MM.1S (cell line): ENCODE measurements around the gene RSPH1.

Source experiments
- DNase-seq: peaks from one replicate; pipeline ENCODE4 v3.0.0-alpha.2; 2015
- H2AFZ ChIP-seq: fragments of 300-600 bp; sonication (generic); 2 replicates; pipeline ENCODE4 v1.6.0; 2016; ENCODE audit warnings: antibody characterized with exemption, low read length
- H3F3A ChIP-seq: fragments of 300-600 bp; sonication (generic); 2 replicates; pipeline ENCODE4 v1.6.1; 2016; ENCODE audit warnings: mild to moderate bottlenecking, antibody characterized with exemption, low read length, moderate library complexity, mixed read lengths; ENCODE audit not compliant: insufficient read depth
- H3K27ac ChIP-seq: fragments of 300-600 bp; sonication (generic); 2 replicates; pipeline ENCODE4 v1.5.1; 2016; ENCODE audit warnings: mild to moderate bottlenecking, low read length
- H3K27me3 ChIP-seq: fragments of 300-600 bp; sonication (generic); replicated peaks from 2 replicates; pipeline ENCODE4 v1.6.0; 2016; ENCODE audit warnings: low read length; ENCODE audit not compliant: insufficient read depth
- H3K36me3 ChIP-seq: fragments of 300-600 bp; sonication (generic); replicated peaks from 2 replicates; pipeline ENCODE4 v1.6.1; 2016; ENCODE audit warnings: mild to moderate bottlenecking, low read length, mixed read lengths; ENCODE audit not compliant: insufficient read depth
- H3K4me1 ChIP-seq: fragments of 300-600 bp; sonication (generic); 2 replicates; pipeline ENCODE4 v1.6.1; 2016; ENCODE audit warnings: low read length, mixed read lengths
- H3K4me2 ChIP-seq: fragments of 300-600 bp; sonication (generic); 2 replicates; pipeline ENCODE4 v1.6.0; 2016; ENCODE audit warnings: low read depth, low read length
- H3K4me3 ChIP-seq: fragments of 300-600 bp; sonication (generic); 2 replicates; pipeline ENCODE4 v1.5.1; 2016; ENCODE audit warnings: low read length, mixed read lengths
- H3K79me2 ChIP-seq: fragments of 300-600 bp; sonication (generic); 2 replicates; pipeline ENCODE4 v1.6.1; 2016; ENCODE audit warnings: mixed run types, low read length, mixed read lengths
- H3K9ac ChIP-seq: fragments of 300-600 bp; sonication (generic); 2 replicates; pipeline ENCODE4 v1.6.1; 2016; ENCODE audit warnings: low read length, mixed read lengths
- H3K9me2 ChIP-seq: fragments of 300-600 bp; sonication (generic); replicated peaks from 2 replicates; pipeline ENCODE4 v1.6.1; 2016; ENCODE audit warnings: mild to moderate bottlenecking, low read length, mixed read lengths; ENCODE audit not compliant: insufficient read depth
- H3K9me3 ChIP-seq: fragments of 300-600 bp; sonication (generic); replicated peaks from 2 replicates; pipeline ENCODE4 v1.6.1; 2016; ENCODE audit warnings: mild to moderate bottlenecking, low read length, mixed read lengths; ENCODE audit not compliant: insufficient read depth
- H4K20me1 ChIP-seq: fragments of 300-600 bp; sonication (generic); 2 replicates; pipeline ENCODE4 v1.6.1; 2016; ENCODE audit warnings: mild to moderate bottlenecking, low read length, moderate library complexity, mixed read lengths; ENCODE audit not compliant: insufficient read depth
- EZH2 ChIP-seq: fragments of 300-600 bp; sonication (generic); optimal IDR thresholded peaks from 2 replicates; pipeline ENCODE3; 2017; ENCODE audit warnings: low read depth, mild to moderate bottlenecking, antibody characterized with exemption, low read length, mixed read lengths
- EZH2phosphoT487 ChIP-seq: fragments of 300-600 bp; sonication (generic); IDR thresholded peaks from 2 replicates; pipeline ENCODE4 v1.6.1; 2018; ENCODE audit warnings: antibody characterized with exemption, low read length
- TF ChIP-seq, protein P1 (sequence below): fragments of 300-600 bp; sonication (generic); IDR thresholded peaks from 2 replicates; pipeline ENCODE4 v1.5.1; 2016; ENCODE audit warnings: antibody characterized with exemption, low read length, mixed read lengths

The RSPH1 gene

GRCh38 chr21:42508371-42508770 is 12.3 kb upstream of the RSPH1 start:
- Histone ChIP-seq H3K4me1 (peaks cover 11% of the 10 kb centered on the region; the same call in 1 of the 2 replicates), H3F3A (no peaks in the 10 kb centered on the region), H3K27me3 (peaks cover 63% of the 10 kb centered on the region), H4K20me1 (no peaks in the 10 kb centered on the region), H3K4me3 (no peak overlapping the region), H3K9me2 (no peaks in the 10 kb centered on the region), H3K27ac (no peak overlapping the region), H3K36me3 (no peaks in the 10 kb centered on the region), H3K9ac (no peak overlapping the region), H3K9me3 (no peaks in the 10 kb centered on the region), H3K4me2 (no peak overlapping the region), H3K79me2 (no peaks in the 10 kb centered on the region), H2AFZ (no peak overlapping the region)
- no peak for DNase-seq
- no peak for TF ChIP-seq EZH2
- no peak for TF ChIP-seq EZH2phosphoT487
- TF ChIP-seq, protein P1, sequence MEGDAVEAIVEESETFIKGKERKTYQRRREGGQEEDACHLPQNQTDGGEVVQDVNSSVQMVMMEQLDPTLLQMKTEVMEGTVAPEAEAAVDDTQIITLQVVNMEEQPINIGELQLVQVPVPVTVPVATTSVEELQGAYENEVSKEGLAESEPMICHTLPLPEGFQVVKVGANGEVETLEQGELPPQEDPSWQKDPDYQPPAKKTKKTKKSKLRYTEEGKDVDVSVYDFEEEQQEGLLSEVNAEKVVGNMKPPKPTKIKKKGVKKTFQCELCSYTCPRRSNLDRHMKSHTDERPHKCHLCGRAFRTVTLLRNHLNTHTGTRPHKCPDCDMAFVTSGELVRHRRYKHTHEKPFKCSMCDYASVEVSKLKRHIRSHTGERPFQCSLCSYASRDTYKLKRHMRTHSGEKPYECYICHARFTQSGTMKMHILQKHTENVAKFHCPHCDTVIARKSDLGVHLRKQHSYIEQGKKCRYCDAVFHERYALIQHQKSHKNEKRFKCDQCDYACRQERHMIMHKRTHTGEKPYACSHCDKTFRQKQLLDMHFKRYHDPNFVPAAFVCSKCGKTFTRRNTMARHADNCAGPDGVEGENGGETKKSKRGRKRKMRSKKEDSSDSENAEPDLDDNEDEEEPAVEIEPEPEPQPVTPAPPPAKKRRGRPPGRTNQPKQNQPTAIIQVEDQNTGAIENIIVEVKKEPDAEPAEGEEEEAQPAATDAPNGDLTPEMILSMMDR, result no peak

- no peak overlapping the region for H3K27ac ChIP-seq
- no peaks in the 10 kb centered on the region for H3K36me3 ChIP-seq
- no peaks in the 10 kb centered on the region for H3F3A ChIP-seq
- no peak overlapping the region for H3K9ac ChIP-seq
- H3K79me2 ChIP-seq, result no peaks in the 10 kb centered on the region
- no peak overlapping the region for H3K4me2 ChIP-seq
- no peak for TF ChIP-seq EZH2
- TF ChIP-seq, protein P1, result no peak
- TF ChIP-seq EZH2phosphoT487, result no peak
- DNase-seq, result no peak
- peaks cover 11% of the 10 kb centered on the region; the same call in 1 of the 2 replicates for H3K4me1 ChIP-seq
- no peaks in the 10 kb centered on the region for H4K20me1 ChIP-seq
- H3K9me2 ChIP-seq, result no peaks in the 10 kb centered on the region
- no peaks in the 10 kb centered on the region for H3K9me3 ChIP-seq
- peaks cover 53% of the 10 kb centered on the region for H3K27me3 ChIP-seq
- no peak overlapping the region for H3K4me3 ChIP-seq
- H2AFZ ChIP-seq, result no peak overlapping the region
These were observed 11.4 kb upstream of the RSPH1 start for GRCh38 chr21:42507418-42507817.

DNA sequence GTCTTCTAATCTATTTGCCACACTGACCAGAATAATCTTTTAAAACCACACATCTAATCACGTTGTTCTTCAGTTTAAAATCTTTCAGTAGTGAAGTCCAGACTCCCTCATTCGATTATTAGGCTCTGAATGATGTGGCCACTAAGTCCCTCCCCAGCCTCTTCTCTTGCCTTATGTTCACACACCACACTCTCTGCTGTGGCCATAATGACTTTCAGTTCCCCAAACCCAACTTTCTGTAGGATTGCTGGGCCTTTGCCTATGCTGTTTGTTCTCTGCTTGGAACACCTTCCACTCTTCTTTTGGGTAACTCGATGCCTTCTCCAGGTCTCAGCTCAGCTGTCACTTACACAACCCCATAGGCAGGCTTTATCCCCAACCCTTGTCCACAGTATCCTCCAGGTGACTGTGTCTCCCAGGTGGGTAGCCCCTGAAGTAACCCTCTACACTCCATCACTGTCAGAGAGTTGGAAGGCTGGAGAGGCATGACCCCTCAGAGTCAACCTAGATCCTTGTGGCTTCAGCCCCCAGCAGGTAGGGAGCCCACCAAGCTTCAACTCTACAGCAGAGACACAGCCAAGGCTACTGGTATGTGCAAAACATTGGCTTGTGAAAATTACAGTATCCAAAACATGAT is 9.2 kb upstream of the RSPH1 start:
- no peak overlapping the region for H3K9ac ChIP-seq
- no peaks in the 10 kb centered on the region for H3K79me2 ChIP-seq
- H3K9me3 ChIP-seq, result no peaks in the 10 kb centered on the region
- no peaks in the 10 kb centered on the region for H3F3A ChIP-seq
- H3K4me3 ChIP-seq, result no peak overlapping the region
- H3K27me3 ChIP-seq, result peaks cover 44% of the 10 kb centered on the region
- no peaks in the 10 kb centered on the region for H3K36me3 ChIP-seq
- H3K4me1 ChIP-seq, result peaks cover 11% of the 10 kb centered on the region; the same call in 1 of the 2 replicates
- DNase-seq, result no peak
- no peaks in the 10 kb centered on the region for H3K9me2 ChIP-seq
- H2AFZ ChIP-seq, result no peak overlapping the region
- TF ChIP-seq EZH2phosphoT487, result no peak
- TF ChIP-seq, protein P1, result no peak
- no peak for TF ChIP-seq EZH2
- H3K4me2 ChIP-seq, result no peak overlapping the region
- no peak overlapping the region for H3K27ac ChIP-seq
- no peaks in the 10 kb centered on the region for H4K20me1 ChIP-seq
